ENCODE results near the gene PPARG. TPM values are rescaled to one million over a fixed set of nuclear protein-coding genes. Genes with fewer than 3 reads are reported as not detected.

The PPARG gene
- total and polyA plus RNA-seq, 2 of the 8 experiments (the other 6 are each of a cell fraction or from before 2014, with no cell fraction given), result 0.06 TPM; not detected in 1

DNA sequence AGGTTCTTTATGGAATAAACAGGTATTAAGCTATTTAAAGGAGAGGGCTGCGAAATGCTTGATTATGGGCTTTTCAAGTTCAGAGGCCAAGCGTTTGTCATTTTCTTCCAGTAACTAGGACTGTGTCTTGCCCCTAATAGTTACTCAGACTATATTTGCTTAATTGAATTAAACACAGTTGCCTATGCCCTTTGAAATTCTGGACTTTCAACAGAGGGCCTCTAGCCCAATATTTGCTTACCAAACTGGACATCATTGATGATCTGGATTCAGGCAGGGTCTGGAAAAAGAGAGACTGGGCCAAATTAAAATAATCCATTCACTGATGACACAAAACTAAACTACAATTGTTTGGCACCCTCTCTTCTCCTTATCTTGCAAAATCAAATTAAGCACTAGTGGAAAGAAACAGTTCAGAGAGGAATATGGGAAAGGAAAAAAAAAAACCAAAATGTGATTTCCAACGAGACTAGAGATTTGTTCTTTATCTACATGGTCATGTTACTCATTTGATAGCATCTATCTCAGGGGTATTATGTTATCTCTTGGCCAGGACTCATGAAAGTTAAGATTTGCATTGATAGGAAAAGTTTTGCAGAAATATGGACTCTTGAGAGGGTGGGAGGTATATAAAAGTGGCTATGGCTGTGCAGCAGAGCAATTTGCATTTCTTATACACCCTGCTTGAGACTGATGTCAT, 120.3 kb downstream of the PPARG start (continued):
- TF ChIP-seq CHD1 (IDR thresholded peaks at IDR 0.05; ENCODE audit: low read depth, low read length) (no peak), TBP (IDR thresholded peaks at IDR 0.05; ENCODE audit: low read depth, low read length) (no peak), JUN (IDR thresholded peaks at IDR 0.05; ENCODE audit: low read depth, low read length) (no peak), TAF1 (IDR thresholded peaks at IDR 0.05; ENCODE audit: low read depth, low read length) (no peak), SIRT6 (IDR thresholded peaks at IDR 0.05; ENCODE audit: low read length) (no peak)
